GM12878 (cell line): ENCODE measurements around the gene EIF4E. TPM values are rescaled to one million over a fixed set of nuclear protein-coding genes. Genes with fewer than 3 reads are reported as not detected.

ENCODE experiments used
- ATAC-seq: fragments of 200-7000 bp; cut with Tn5 transposase; 3 replicates; pipeline ENCODE4 v1.9.1; 2020; ENCODE audit warnings: mild to moderate bottlenecking, moderate library complexity
- BruUV-seq: library from RNA; stranded (reverse); fragments of 400-500 nt; replicated peaks from 2 replicates; lab custom pipeline; 2021; lab: Mats Ljungman, UMichigan
- CTCF ChIA-PET: fragments of 300-600 bp; sonication (Branson Sonifier 250); formaldehyde crosslinking; extraction: SDS; loops from one replicate; lab custom pipeline; 2021; ENCODE audit warnings: inconsistent platforms; lab: Yijun Ruan, JAX
- POLR2A ChIA-PET: fragments of 350-600 bp; formaldehyde crosslinking; extraction: SDS; loops from one replicate; lab custom pipeline; 2021; ENCODE audit warnings: inconsistent platforms; lab: Charles Lee
- RAD21 ChIA-PET: fragments of 300-600 bp; sonication (Branson Sonifier 250); formaldehyde crosslinking; loops from one replicate; lab custom pipeline; 2023; ENCODE audit warnings: antibody characterized with exemption; ENCODE audit not compliant: unreplicated experiment; lab: Charles Lee
- SMC1A ChIA-PET: fragments of 300-600 bp; sonication (Branson Sonifier 250); formaldehyde crosslinking; loops from one replicate; lab custom pipeline; 2023; ENCODE audit not compliant: unreplicated experiment, uncharacterized antibody; lab: Charles Lee
- DNase-seq: peaks from one replicate; pipeline ENCODE4 v3.0.0-alpha.2; 2011; ENCODE audit warnings: low read depth, low spot score
- FAIRE-seq: peaks from 3 replicates; lab custom pipeline; 2011; peaks lifted over from hg19 to GRCh38; lab: Jason Lieb, UNC
- H2AFZ ChIP-seq: 2 replicates; pipeline ENCODE4 v1.6.0; 2011; ENCODE audit warnings: low read depth, low read length, control low read depth; ENCODE audit not compliant: control insufficient read depth
- H3K27ac ChIP-seq: 2 replicates; pipeline ENCODE4 v1.5.1; 2011; ENCODE audit warnings: control low read depth; ENCODE audit not compliant: control insufficient read depth, insufficient read depth
- H3K27me3 ChIP-seq, 2 experiments: replicated peaks in 1 of 2; 2 replicates each; pipeline versions ENCODE4 v1.6.0 to v1.6.1; 2011; ENCODE audit warnings: low read length in 1 of 2; ENCODE audit not compliant: control insufficient read depth in 2 of 2, insufficient read depth in 2 of 2
- H3K36me3 ChIP-seq, 2 experiments: 2 replicates each; pipeline ENCODE4 v1.5.1; 2011; ENCODE audit warnings: low read length in 1 of 2; ENCODE audit not compliant: control insufficient read depth in 2 of 2, insufficient read depth in 2 of 2
- H3K4me1 ChIP-seq: 2 replicates; pipeline ENCODE4 v1.6.1; 2011; ENCODE audit warnings: mild to moderate bottlenecking, low read length, moderate library complexity, mixed read lengths; ENCODE audit not compliant: control insufficient read depth, insufficient read depth
- H3K4me2 ChIP-seq: 2 replicates; pipeline ENCODE4 v1.6.0; 2011; ENCODE audit warnings: control low read depth; ENCODE audit not compliant: control insufficient read depth, insufficient read depth
- H3K4me3 ChIP-seq: fragments of 200-600 bp; sonication (generic); 2 replicates; pipeline ENCODE4 v1.5.1; 2016
- H3K79me2 ChIP-seq: 2 replicates; pipeline ENCODE4 v1.6.0; 2011; ENCODE audit warnings: low read length; ENCODE audit not compliant: control insufficient read depth, insufficient read depth
- H3K9ac ChIP-seq: 2 replicates; pipeline ENCODE4 v1.8.0; 2011; ENCODE audit warnings: low read length, control low read depth, mixed read lengths; ENCODE audit not compliant: control insufficient read depth, insufficient read depth
- H3K9me3 ChIP-seq: replicated peaks from 3 replicates; pipeline ENCODE4 v1.5.1; 2011; ENCODE audit warnings: mild to moderate bottlenecking, low read length; ENCODE audit not compliant: control insufficient read depth, insufficient read depth
- H4K20me1 ChIP-seq: 2 replicates; pipeline ENCODE4 v1.6.0; 2011; ENCODE audit not compliant: control insufficient read depth, insufficient read depth
- BCL3 ChIP-seq: IDR thresholded peaks from 2 replicates; pipeline ENCODE4 v1.6.1; 2011; ENCODE audit warnings: borderline replicate concordance, low read depth, mild to moderate bottlenecking, moderate library complexity, low read length; ENCODE audit not compliant: insufficient read depth, poor library complexity, severe bottlenecking
- E2F8 ChIP-seq: fragments of 450-650 bp; IDR thresholded peaks from 2 replicates; pipeline ENCODE4 v1.6.1; 2018; ENCODE audit warnings: mild to moderate bottlenecking, low read depth, moderate library complexity; ENCODE audit not compliant: partially characterized antibody
- EED ChIP-seq: sonication (generic); IDR thresholded peaks from 2 replicates; pipeline ENCODE4 v1.6.1; 2016; ENCODE audit warnings: antibody characterized with exemption, low read depth
- FOS ChIP-seq: IDR thresholded peaks from 3 replicates; pipeline ENCODE4 v1.6.1; 2011; ENCODE audit warnings: borderline replicate concordance; ENCODE audit not compliant: insufficient read length; ENCODE audit errors: extremely low read depth
- PAX5 ChIP-seq: IDR thresholded peaks from 2 replicates; pipeline ENCODE4 v1.6.1; 2011; ENCODE audit warnings: low read depth, low read length, borderline replicate concordance
- REST ChIP-seq: IDR thresholded peaks from 2 replicates; pipeline ENCODE4 v1.6.1; 2012; ENCODE audit warnings: mild to moderate bottlenecking, low read depth, low read length
- SREBF1 ChIP-seq: IDR thresholded peaks from 2 replicates; pipeline ENCODE4 v1.6.1; 2012; ENCODE audit warnings: mild to moderate bottlenecking, low read length
- WGBS: methylation state at CpG from one replicate; pipeline ENCODE4 v1.1.6; 2016; ENCODE audit warnings: low lambda C conversion rate; ENCODE audit not compliant: insufficient replicate concordance, insufficient coverage; ENCODE audit errors: missing lambda C conversion rate; 5-methylcytosine and 5-hydroxymethylcytosine counted together
- in situ Hi-C: fragments of 300-500 bp; cut with MboI; formaldehyde crosslinking; loops from 9 replicates; pipeline ENCODE4 v1.14.3; 2018; ENCODE audit warnings: mixed read lengths
- intact Hi-C: fragments of 100-400 bp; cut with micrococcal nuclease; formaldehyde crosslinking; loops from one replicate; pipeline ENCODE4 v1.14.2; 2022; ENCODE audit not compliant: unreplicated experiment
- polyA plus RNA-seq, 11 experiments: library from polyadenylated mRNA; depleted of rRNA in 4 of 11; unstranded in 6 of 11; stranded (reverse) in 5 of 11; fragments of >200 nt; fragmentation: Nextera tagmentation in 4 of 11; fragmentation: Illumina TruSeq in 1 of 11; extraction: Ambion mirVana in 4 of 11; extraction: Trizol in 1 of 11; gene quantifications; 1 replicate in 1 of 11; 2 replicates in 10 of 11; pipeline versions ENCODE4 v1.2.1 to v1.2.3, GENCODE V29; 2011 to 2016; ENCODE audit warnings: inconsistent platforms in 2 of 11, missing spikeins in 2 of 11, low read depth in 1 of 11
- total RNA-seq, 4 experiments: library from RNA; depleted of rRNA in 3 of 4; stranded (reverse); fragments of >200 nt in 3 of 4; fragmentation: Illumina TruSeq in 1 of 4; extraction: Trizol in 1 of 4; gene quantifications; 2 replicates each; pipeline versions ENCODE4 v1.2.1 to v1.2.3, GENCODE V29; 2013 to 2021
- TF ChIP-seq, protein P1 (sequence below): fragments of 450-650 bp; IDR thresholded peaks from 2 replicates; pipeline ENCODE4 v1.6.1; 2018; ENCODE audit warnings: borderline replicate concordance, mild to moderate bottlenecking; ENCODE audit not compliant: partially characterized antibody

The EIF4E gene
- total and polyA plus RNA-seq, 10 of the 15 experiments (the other 5 are each of a cell fraction or from before 2014, with no cell fraction given): 104 to 372 (median 163) TPM

DNA sequence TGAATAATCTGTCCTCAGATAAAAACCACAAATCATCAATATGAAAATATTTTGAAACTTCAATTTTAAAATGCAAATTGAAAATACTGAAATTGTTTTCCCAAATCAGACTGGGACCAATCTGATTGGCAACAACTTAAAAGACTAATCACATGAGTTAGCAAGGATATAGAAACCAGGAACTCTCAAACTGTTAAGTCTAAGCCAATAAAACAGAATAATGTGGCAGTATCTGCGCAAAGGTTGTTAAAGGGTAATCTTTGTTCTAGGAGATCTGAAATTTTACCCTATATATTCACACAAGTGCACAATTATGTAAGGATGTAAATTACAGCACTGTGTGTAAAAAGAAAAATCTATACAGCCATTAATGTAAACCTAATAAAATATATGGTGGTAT lies 29.7 kb downstream of the EIF4E start (continued):
- TF ChIP-seq, protein P1, sequence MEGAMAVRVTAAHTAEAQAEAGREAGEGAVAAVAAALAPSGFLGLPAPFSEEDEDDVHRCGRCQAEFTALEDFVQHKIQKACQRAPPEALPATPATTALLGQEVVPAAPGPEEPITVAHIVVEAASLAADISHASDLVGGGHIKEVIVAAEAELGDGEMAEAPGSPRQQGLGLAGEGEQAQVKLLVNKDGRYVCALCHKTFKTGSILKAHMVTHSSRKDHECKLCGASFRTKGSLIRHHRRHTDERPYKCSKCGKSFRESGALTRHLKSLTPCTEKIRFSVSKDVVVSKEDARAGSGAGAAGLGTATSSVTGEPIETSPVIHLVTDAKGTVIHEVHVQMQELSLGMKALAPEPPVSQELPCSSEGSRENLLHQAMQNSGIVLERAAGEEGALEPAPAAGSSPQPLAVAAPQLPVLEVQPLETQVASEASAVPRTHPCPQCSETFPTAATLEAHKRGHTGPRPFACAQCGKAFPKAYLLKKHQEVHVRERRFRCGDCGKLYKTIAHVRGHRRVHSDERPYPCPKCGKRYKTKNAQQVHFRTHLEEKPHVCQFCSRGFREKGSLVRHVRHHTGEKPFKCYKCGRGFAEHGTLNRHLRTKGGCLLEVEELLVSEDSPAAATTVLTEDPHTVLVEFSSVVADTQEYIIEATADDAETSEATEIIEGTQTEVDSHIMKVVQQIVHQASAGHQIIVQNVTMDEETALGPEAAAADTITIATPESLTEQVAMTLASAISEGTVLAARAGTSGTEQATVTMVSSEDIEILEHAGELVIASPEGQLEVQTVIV: no peak
- TF ChIP-seq SREBF1 (no peak), E2F8 (no peak)

- H3K79me2 ChIP-seq: peaks cover 4% of the 10 kb centered on the region
- H2AFZ ChIP-seq: no peak overlapping the region
- no peaks in the 10 kb centered on the region for H3K4me1 ChIP-seq
- peaks cover 1 to 21% of the 10 kb centered on the region in 2 experiments for H3K36me3 ChIP-seq
- POLR2A ChIA-PET: interaction anchor here (0.7 kb wide), 2 partner anchors 24 to 512 kb away, joined by 6 to 7 read pairs; no protein-coding TSS in a partner anchor
- H3K4me3 ChIP-seq: no peak overlapping the region
- H3K9me3 ChIP-seq: no peaks in the 10 kb centered on the region
- H4K20me1 ChIP-seq: no peaks in the 10 kb centered on the region; the same call in 1 of the 2 replicates
- intact Hi-C loops: no loop called here
- SMC1A ChIA-PET: no interaction called here
- CTCF ChIA-PET: no interaction called here
- no peak for DNase-seq
- RAD21 ChIA-PET: interaction anchor here (1.0 kb wide), 1 partner anchor 103 kb away, joined by 3 read pairs; the partner anchor contains the start of gene METAP1
- FAIRE-seq: no peak
- ATAC-seq: no peak
- WGBS: 99% methylated on average over 11 of the region's 11 CpGs
- no TSS peak for BruUV-seq
- in situ Hi-C loops: no loop called here
- H3K4me2 ChIP-seq: no peak overlapping the region
- H3K27ac ChIP-seq: no peak overlapping the region
- H3K9ac ChIP-seq: no peak overlapping the region
- H3K27me3 ChIP-seq: no peaks in the 10 kb centered on the region
- TF ChIP-seq FOS (no peak), REST (no peak), EED (no peak), BCL3 (no peak), PAX5 (no peak)
These were observed 37.2 kb downstream of the EIF4E start for GRCh38 chr4:98891478-98892337.
